ENCODE data around the gene GRIN1. TPM values are rescaled to one million over a fixed set of nuclear protein-coding genes. Genes with fewer than 3 reads are reported as not detected.

The GRIN1 gene
- total RNA-seq, 4 donors from 2014 or later, result not detected

- no peak overlapping the region for H3K27ac ChIP-seq
- H3K9me3 ChIP-seq, result peaks cover 0 to 3% (median 0%) of the 10 kb centered on the region in 4 donors
- peaks cover 0 to 83% of the 10 kb centered on the region in 2 donors for H3K27me3 ChIP-seq
- no peak overlapping the region for H3K4me3 ChIP-seq
- DNase-seq, result no peak
- peaks cover 6 to 43% (median 18%) of the 10 kb centered on the region in 4 donors for H3K4me1 ChIP-seq
- no peaks in the 10 kb centered on the region for H3K36me3 ChIP-seq
- TF ChIP-seq POLR2A (IDR thresholded peaks at IDR 0.05) (no peak), CTCF (IDR thresholded peaks at IDR 0.05) (no peak)
Measured at GRCh38 chr9:137163805-137164204, 24.9 kb downstream of the GRIN1 start.

GRCh38 chr9:137164370-137165249 lies 25.7 kb downstream of the GRIN1 start:
- H3K27ac ChIP-seq, result no peak overlapping the region
- H3K27me3 ChIP-seq, result peaks cover 0 to 82% of the 10 kb centered on the region in 2 donors
- no peak overlapping the region for H3K4me3 ChIP-seq
- peaks cover 6 to 51% (median 24%) of the 10 kb centered on the region in 4 donors for H3K4me1 ChIP-seq
- DNase-seq, result no peak
- H3K36me3 ChIP-seq, result no peaks in the 10 kb centered on the region
- TF ChIP-seq CTCF (IDR thresholded peaks at IDR 0.05) (no peak), POLR2A (IDR thresholded peaks at IDR 0.05) (no peak)
- H3K9me3 ChIP-seq, result peaks cover 0 to 3% (median 0%) of the 10 kb centered on the region in 4 donors

- Histone ChIP-seq H3K27ac (no peak overlapping the region), H3K4me1 (peaks cover 6 to 57% (median 26%) of the 10 kb centered on the region in 4 donors), H3K36me3 (no peaks in the 10 kb centered on the region), H3K27me3 (peaks cover 0 to 89% of the 10 kb centered on the region in 2 donors), H3K4me3 (no peak overlapping the region), H3K9me3 (peaks cover 0 to 3% (median 0%) of the 10 kb centered on the region in 4 donors)
- TF ChIP-seq CTCF (IDR thresholded peaks at IDR 0.05) (no peak), POLR2A (IDR thresholded peaks at IDR 0.05) (no peak)
- DNase-seq, result no peak
Measured at GRCh38 chr9:137165250-137165836, 26.4 kb downstream of the GRIN1 start.

GRCh38 chr9:137166380-137167229 lies 27.7 kb downstream of the GRIN1 start:
- Histone ChIP-seq H3K27me3 (peaks cover 0 to 87% of the 10 kb centered on the region in 2 donors), H3K36me3 (no peaks in the 10 kb centered on the region)

More at GRCh38 chr9:137166380-137167229, 27.7 kb downstream of the GRIN1 start:
- no peak for DNase-seq
- no peak overlapping the region for H3K4me3 ChIP-seq
- TF ChIP-seq CTCF (IDR thresholded peaks at IDR 0.05) (no peak), POLR2A (IDR thresholded peaks at IDR 0.05) (no peak)
- no peak overlapping the region for H3K27ac ChIP-seq
- peaks cover 6 to 53% (median 26%) of the 10 kb centered on the region in 4 donors for H3K4me1 ChIP-seq
- H3K9me3 ChIP-seq, result peaks cover 0 to 3% (median 0%) of the 10 kb centered on the region in 4 donors

Data from Peyer's patch (tissue), 4 donors.